Stimulated activated CD8-positive, alpha-beta memory T cell treated with anti-CD3 and anti-CD28 coated beads, Interleukin-2, amount 100 ng/mL, for 1 hour (primary cell): ENCODE data around the gene NR1D1.
A peak's percentile ranks its signal among the peaks of the same experiment; 100 is the strongest.
"Not testable (repeated sequence)": the region's sequence is repeated elsewhere in the genome, so short reads cannot be mapped to it uniquely, and the experiment has no call there.

Experiments
- DNase-seq, 2 donors: peaks; one replicate each; pipeline ENCODE4 v3.0.0-alpha.2; 2020; ENCODE audit warnings: low read depth in 2 of 2

The NR1D1 gene

GRCh38 chr17:40100419-40100668 lies at the start of gene NR1D1:
Gene NR1D1, minus strand, starts transcription at chr17:40100589. Its CDS starts 495 bp downstream, at chr17:40100094.
- DNase-seq, result no peak

- DNase-seq, result no peak
Measured at GRCh38 chr17:40148527-40148926, 48.1 kb upstream of the NR1D1 start.

- DNase-seq, result no peak
Measured at GRCh38 chr17:40145476-40145875, 45.1 kb upstream of the NR1D1 start.

GRCh38 chr17:40143166-40143565 lies 42.8 kb upstream of the NR1D1 start:
- DNase-seq, result not testable (repeated sequence)

GRCh38 chr17:40139566-40140058 lies 39.2 kb upstream of the NR1D1 start:
- no peak for DNase-seq

GRCh38 chr17:40135817-40136216 lies 35.4 kb upstream of the NR1D1 start:
- no peak for DNase-seq

GRCh38 chr17:40134184-40134583 lies 33.8 kb upstream of the NR1D1 start:
- no peak for DNase-seq

GRCh38 chr17:40130352-40131042 lies 30.1 kb upstream of the NR1D1 start:
- no peak for DNase-seq

- DNase-seq, result no peak
Measured at GRCh38 chr17:40129498-40129897, 29.1 kb upstream of the NR1D1 start.

GRCh38 chr17:40124279-40125141 lies 24.1 kb upstream of the NR1D1 start:
- DNase-seq, result no peak

- DNase-seq, result no peak
Measured at GRCh38 chr17:40123811-40124114, 23.4 kb upstream of the NR1D1 start.

- no peak for DNase-seq
Measured at GRCh38 chr17:40122999-40123810, 22.8 kb upstream of the NR1D1 start.

GRCh38 chr17:40122136-40122998 lies 22.0 kb upstream of the NR1D1 start:
- DNase-seq, result no peak

- peak; percentile 71 to 77 for DNase-seq
Measured at GRCh38 chr17:40121181-40122135, 21.1 kb upstream of the NR1D1 start, which contains the start of gene MSL1. Gene MSL1, plus strand, starts transcription at chr17:40121971. Its CDS starts 642 bp downstream, at chr17:40122613.

- no peak for DNase-seq
Measured at GRCh38 chr17:40115101-40115436, 14.7 kb upstream of the NR1D1 start.

GRCh38 chr17:40113907-40114245 lies 13.5 kb upstream of the NR1D1 start:
- no peak for DNase-seq

- DNase-seq, result peak; percentile 84 to 85
Measured at GRCh38 chr17:40113110-40113906, 12.9 kb upstream of the NR1D1 start.

GRCh38 chr17:40112718-40113109 lies 12.3 kb upstream of the NR1D1 start:
- DNase-seq, result no peak

GRCh38 chr17:40112191-40112711 lies 11.9 kb upstream of the NR1D1 start:
- no peak for DNase-seq
